GM15510 (cell line): ENCODE measurements around the gene KIF13A.

Experiments used
- POLR2A ChIP-seq: IDR thresholded peaks from 3 replicates; pipeline ENCODE4 v1.6.1; 2011; ENCODE audit warnings: borderline replicate concordance; ENCODE audit not compliant: insufficient read length; ENCODE audit errors: extremely low read depth

KIF13A gene

GRCh38 chr6:17979479-17979878 is 8.0 kb downstream of the KIF13A start:
- TF ChIP-seq POLR2A: no peak

DNA sequence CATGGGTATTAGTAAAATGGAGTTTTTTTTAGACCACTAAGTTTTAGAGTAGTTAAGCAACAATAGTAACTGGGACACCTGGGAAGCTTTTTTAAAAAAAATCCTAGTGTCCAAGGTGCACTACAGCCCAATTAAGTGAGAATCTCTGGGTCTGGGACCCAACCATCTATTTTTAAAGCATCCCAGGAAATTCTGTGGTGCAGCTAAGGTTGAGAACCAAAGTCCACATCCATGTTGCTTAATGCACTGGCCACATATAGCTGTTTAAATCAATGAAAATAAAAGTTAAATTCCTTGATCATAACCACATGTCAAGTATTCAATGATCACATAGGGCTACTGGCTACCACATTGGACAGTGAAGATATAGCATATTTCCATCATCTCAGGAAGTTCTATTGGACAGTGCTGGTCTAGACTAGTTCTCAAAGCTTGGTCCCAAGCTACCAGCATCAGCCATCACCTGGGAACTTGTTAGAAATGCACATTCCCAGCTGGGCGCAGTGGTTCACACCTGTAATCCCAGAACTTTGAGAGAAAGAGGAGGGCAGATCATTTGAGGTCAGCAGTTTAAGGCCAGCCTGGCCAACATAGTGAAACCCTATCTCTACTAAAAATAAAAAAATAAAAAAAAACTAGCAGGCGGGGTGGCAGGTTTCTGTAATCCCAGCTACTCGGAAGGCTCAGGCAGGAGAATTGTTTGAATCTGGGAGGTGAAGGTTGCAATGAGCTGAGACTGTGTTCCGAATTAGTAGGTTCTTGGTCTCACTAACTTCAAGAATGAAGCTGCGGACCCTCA is 12.7 kb downstream of the KIF13A start:
- TF ChIP-seq POLR2A: no peak

GRCh38 chr6:17972978-17973622 is 14.3 kb downstream of the KIF13A start:
- TF ChIP-seq POLR2A: no peak

DNA sequence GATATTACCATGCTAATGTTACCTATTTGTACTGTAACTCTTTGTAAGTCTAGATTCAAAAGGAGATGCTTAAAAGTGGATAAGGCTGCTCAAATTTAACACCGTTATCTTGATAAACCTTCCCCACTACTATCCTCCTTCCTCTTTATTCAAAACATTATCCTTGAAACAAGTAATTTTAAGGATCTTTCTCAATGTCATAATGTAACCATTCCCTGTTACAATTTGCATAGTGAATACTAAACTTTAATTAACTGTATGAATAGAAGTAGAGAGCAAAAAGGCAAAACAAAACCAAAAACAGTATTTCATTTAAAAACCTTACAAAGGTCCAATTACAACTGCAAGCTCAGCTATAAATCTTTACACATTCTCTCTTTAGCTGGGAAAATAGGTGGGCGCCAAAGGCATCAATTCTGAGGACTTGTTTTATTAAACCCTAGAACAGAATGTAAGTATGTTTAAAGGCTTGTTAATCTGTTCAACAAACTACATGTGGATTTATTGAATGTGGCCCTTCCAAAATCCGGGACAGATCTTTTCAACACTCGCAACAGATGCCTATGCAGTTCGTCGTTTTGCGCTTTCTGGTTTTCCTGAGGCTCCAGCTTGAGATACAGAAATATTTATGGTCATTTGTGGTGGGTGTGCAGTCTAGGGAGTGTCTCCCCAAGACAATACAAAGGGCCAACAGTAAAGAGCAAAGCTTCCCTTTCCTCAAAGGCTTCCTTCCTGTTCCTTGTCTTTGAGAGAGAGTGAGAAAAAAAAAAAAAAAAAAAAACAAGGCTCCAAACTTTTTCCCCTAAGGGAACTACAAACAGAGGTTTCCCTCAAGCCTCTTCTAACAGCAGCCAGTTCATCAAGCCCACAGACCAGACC is 15.1 kb downstream of the KIF13A start:
- no peak for TF ChIP-seq POLR2A

DNA sequence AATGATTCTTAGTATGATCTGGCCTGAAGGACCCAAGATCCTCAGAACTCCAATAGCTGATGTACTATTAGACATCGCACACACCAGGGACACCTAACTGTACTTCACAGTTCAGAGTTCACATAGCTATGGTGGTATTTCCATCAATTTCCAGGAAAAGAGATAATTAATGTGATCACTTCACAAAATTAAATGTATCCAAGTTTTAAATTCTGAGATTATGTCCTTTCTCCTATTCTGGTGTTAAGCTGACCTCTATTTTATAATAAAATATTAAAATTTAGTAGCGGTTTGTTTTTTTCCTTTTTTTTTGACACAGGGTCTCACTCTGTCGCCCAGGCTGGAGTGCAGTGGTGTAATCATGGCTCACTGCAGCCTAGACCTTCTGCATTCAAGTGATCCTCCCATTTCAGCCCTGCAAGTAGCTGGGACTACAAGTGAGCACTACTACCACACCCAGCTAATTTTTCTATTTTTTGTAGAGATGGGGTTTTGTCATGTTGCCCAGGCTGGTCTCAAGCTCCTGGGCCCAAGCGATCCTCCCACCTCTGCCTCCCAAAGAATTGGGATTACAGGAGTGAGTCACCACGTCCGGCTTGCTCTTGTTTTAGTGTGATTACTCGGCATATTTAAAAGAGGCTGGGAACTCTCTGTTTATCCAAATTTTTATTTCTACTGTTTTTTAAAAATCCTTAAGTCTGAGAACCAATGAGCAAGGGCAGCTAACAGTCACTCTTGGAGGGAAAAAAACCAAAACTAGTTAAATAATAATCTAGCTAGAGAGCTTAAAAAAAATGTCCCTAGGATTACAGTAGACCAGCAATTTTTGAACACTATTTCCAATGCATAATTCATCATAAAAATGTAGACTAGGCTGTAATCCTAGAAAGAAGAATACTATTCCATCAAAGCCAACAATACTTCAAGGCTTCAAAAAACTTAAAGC is 16.0 kb downstream of the KIF13A start:
- no peak for TF ChIP-seq POLR2A

- no peak for TF ChIP-seq POLR2A
Observed at GRCh38 chr6:17968876-17969275, 18.6 kb downstream of the KIF13A start.

GRCh38 chr6:17967668-17968518 is 19.5 kb downstream of the KIF13A start:
- TF ChIP-seq POLR2A: no peak

DNA sequence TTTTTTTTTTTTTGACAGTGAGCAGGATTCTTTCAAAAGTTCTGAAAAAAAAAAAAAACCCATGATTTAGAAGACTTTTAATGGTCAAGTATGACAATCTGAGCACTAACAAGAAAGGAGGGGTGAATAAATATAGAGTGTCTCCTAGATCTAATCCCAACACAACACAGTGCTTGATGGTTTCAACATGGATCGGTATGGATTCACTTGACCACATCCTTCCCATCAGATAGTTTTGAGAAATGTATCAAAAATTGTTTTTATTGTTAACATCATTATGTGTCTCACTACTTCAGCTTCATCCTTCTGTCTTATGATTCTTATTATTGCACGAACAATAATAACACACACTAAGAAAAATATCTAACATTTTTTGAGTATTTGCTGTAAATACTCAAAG is 21.0 kb downstream of the KIF13A start:
- no peak for TF ChIP-seq POLR2A

DNA sequence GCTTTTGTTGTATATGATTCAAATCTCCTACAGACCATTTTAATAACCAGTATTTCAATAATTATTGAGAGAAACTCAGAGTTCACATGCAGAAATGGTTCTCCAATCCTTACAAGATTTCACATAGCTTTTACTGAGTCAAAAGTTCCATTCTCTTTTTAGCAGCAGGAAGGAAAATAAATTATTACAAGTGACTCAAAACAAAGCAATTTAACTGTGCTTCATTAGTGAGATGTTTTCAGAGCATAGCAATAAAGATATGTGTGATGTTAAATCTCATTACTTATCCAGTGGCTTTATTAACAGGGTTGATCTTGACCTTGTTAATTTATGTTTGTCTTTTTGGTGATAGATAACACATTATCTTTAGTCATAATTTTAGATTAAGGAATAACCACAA is 22.0 kb downstream of the KIF13A start:
- TF ChIP-seq POLR2A: no peak

- no peak for TF ChIP-seq POLR2A
Observed at GRCh38 chr6:17964633-17965032, 22.8 kb downstream of the KIF13A start.

GRCh38 chr6:17962436-17963031 is 24.9 kb downstream of the KIF13A start:
- TF ChIP-seq POLR2A: no peak

GRCh38 chr6:17959302-17959701 is 28.1 kb downstream of the KIF13A start:
- no peak for TF ChIP-seq POLR2A

DNA sequence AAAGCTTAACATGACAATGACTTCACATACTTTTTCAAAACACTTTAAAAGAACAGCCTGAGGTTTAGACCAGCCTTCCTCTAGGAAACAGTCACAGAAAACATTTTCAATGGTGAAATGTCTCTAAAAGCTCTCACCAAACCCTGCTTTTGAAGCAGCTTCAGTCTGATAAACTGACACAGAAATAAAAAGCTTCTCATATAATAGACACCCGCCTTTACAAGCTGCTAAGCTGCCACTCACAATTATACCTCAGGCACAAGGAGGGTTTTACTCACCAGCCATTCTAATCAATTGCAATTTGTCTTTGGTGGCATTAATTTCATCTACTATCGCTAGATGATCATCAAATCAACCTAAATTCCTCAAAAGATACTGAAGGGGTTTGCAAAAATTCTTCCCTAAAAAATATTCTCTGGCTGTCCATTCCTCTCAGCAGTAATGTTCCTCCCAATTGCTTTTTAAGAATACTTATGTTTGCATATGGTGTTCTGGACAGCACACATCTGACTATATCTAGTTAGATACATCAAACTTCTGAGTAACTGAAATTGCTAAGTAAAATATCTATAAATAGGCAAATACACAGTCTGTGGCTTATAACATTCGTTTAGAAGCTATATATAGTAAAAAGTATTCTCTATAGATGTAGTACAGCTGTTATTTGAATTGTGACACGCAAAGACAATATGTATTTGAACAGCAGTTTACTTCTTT is 29.4 kb downstream of the KIF13A start:
- TF ChIP-seq POLR2A: no peak

- no peak for TF ChIP-seq POLR2A
Observed at GRCh38 chr6:17957498-17957897, 29.9 kb downstream of the KIF13A start.
